ENCODE data around the gene IGF2R.
"Not testable (repeated sequence)": the region's sequence is repeated elsewhere in the genome, so short reads cannot be mapped to it uniquely, and the experiment has no call there.

The IGF2R gene

GRCh38 chr6:160124605-160125004 is 155.7 kb downstream of the IGF2R start:
- DNase-seq (ENCODE audit: insufficient read length) (no peak), FAIRE-seq (no peak)
- TF ChIP-seq TAF1 (IDR thresholded peaks at IDR 0.05; ENCODE audit: borderline replicate concordance, low read depth, low read length) = no peak
- TF ChIP-seq POLR2A (IDR thresholded peaks at IDR 0.05; ENCODE audit: low read depth, low read length) = no peak
- no peak for TF ChIP-seq POLR2AphosphoS5 (IDR thresholded peaks at IDR 0.05; ENCODE audit: low read depth, low read length)

- DNase-seq (ENCODE audit: insufficient read length); FAIRE-seq: not testable (repeated sequence)
Measured at GRCh38 chr6:160125105-160125504, 156.2 kb downstream of the IGF2R start.

- DNase-seq (ENCODE audit: insufficient read length) (no peak), FAIRE-seq (no peak)
- TF ChIP-seq POLR2A (IDR thresholded peaks at IDR 0.05; ENCODE audit: low read depth, low read length) = no peak
- no peak for TF ChIP-seq TAF1 (IDR thresholded peaks at IDR 0.05; ENCODE audit: borderline replicate concordance, low read depth, low read length)
- no peak for TF ChIP-seq POLR2AphosphoS5 (IDR thresholded peaks at IDR 0.05; ENCODE audit: low read depth, low read length)
Measured at GRCh38 chr6:160127270-160128124, 158.6 kb downstream of the IGF2R start.

- FAIRE-seq = no peak
- no peak for DNase-seq (ENCODE audit: insufficient read length)
- TF ChIP-seq POLR2A (IDR thresholded peaks at IDR 0.05; ENCODE audit: low read depth, low read length) = no peak
Measured at GRCh38 chr6:160128125-160128683, 159.3 kb downstream of the IGF2R start.

- DNase-seq (ENCODE audit: insufficient read length) (no peak), FAIRE-seq (no peak)
- TF ChIP-seq POLR2A (IDR thresholded peaks at IDR 0.05; ENCODE audit: low read depth, low read length) = no peak
- TF ChIP-seq TAF1 (IDR thresholded peaks at IDR 0.05; ENCODE audit: borderline replicate concordance, low read depth, low read length) = no peak
- no peak for TF ChIP-seq POLR2AphosphoS5 (IDR thresholded peaks at IDR 0.05; ENCODE audit: low read depth, low read length)
Measured at GRCh38 chr6:160128879-160129516, 160.1 kb downstream of the IGF2R start.

- no peak for FAIRE-seq
- TF ChIP-seq POLR2A (IDR thresholded peaks at IDR 0.05; ENCODE audit: low read depth, low read length) = no peak
- no peak for TF ChIP-seq TAF1 (IDR thresholded peaks at IDR 0.05; ENCODE audit: borderline replicate concordance, low read depth, low read length)
- no peak for TF ChIP-seq POLR2AphosphoS5 (IDR thresholded peaks at IDR 0.05; ENCODE audit: low read depth, low read length)
Measured at GRCh38 chr6:160129881-160130615, 161.2 kb downstream of the IGF2R start.

GRCh38 chr6:160130729-160131484 is 162.0 kb downstream of the IGF2R start:
- FAIRE-seq (no peak), DNase-seq (ENCODE audit: insufficient read length) (no peak)
- TF ChIP-seq POLR2AphosphoS5 (IDR thresholded peaks at IDR 0.05; ENCODE audit: low read depth, low read length) = no peak
- no peak for TF ChIP-seq POLR2A (IDR thresholded peaks at IDR 0.05; ENCODE audit: low read depth, low read length)
- TF ChIP-seq TAF1 (IDR thresholded peaks at IDR 0.05; ENCODE audit: borderline replicate concordance, low read depth, low read length) = no peak

More at GRCh38 chr6:160129881-160130615, 161.2 kb downstream of the IGF2R start:
- DNase-seq (ENCODE audit: insufficient read length) = no peak

GRCh38 chr6:160131636-160132296 is 162.9 kb downstream of the IGF2R start:
- TF ChIP-seq TAF1 (IDR thresholded peaks at IDR 0.05; ENCODE audit: borderline replicate concordance, low read depth, low read length) (no peak), POLR2AphosphoS5 (IDR thresholded peaks at IDR 0.05; ENCODE audit: low read depth, low read length) (no peak), POLR2A (IDR thresholded peaks at IDR 0.05; ENCODE audit: low read depth, low read length) (no peak)
- DNase-seq (ENCODE audit: insufficient read length) (no peak), FAIRE-seq (no peak)

GRCh38 chr6:160132297-160132637 is 163.4 kb downstream of the IGF2R start:
- no peak for DNase-seq (ENCODE audit: insufficient read length)
- no peak for TF ChIP-seq TAF1 (IDR thresholded peaks at IDR 0.05; ENCODE audit: borderline replicate concordance, low read depth, low read length)
- TF ChIP-seq POLR2A (IDR thresholded peaks at IDR 0.05; ENCODE audit: low read depth, low read length) = no peak
- TF ChIP-seq POLR2AphosphoS5 (IDR thresholded peaks at IDR 0.05; ENCODE audit: low read depth, low read length) = no peak
- FAIRE-seq = no peak

GRCh38 chr6:160132776-160133338 is 164.0 kb downstream of the IGF2R start:
- TF ChIP-seq POLR2AphosphoS5 (IDR thresholded peaks at IDR 0.05; ENCODE audit: low read depth, low read length) (no peak), TAF1 (IDR thresholded peaks at IDR 0.05; ENCODE audit: borderline replicate concordance, low read depth, low read length) (no peak), POLR2A (IDR thresholded peaks at IDR 0.05; ENCODE audit: low read depth, low read length) (no peak)
- FAIRE-seq (no peak), DNase-seq (ENCODE audit: insufficient read length) (no peak)

Measured in GM12892 (cell line).